GM19099 (cell line): ENCODE data around the gene POTEJ.
"Not testable (repeated sequence)": the region's sequence is repeated elsewhere in the genome, so short reads cannot be mapped to it uniquely, and the experiment has no call there.

Source experiments
- POLR2A ChIP-seq: IDR thresholded peaks from 3 replicates; pipeline ENCODE4 v1.6.1; 2011; ENCODE audit warnings: low read depth; ENCODE audit not compliant: insufficient read length; ENCODE audit errors: extremely low read depth

POTEJ gene

DNA sequence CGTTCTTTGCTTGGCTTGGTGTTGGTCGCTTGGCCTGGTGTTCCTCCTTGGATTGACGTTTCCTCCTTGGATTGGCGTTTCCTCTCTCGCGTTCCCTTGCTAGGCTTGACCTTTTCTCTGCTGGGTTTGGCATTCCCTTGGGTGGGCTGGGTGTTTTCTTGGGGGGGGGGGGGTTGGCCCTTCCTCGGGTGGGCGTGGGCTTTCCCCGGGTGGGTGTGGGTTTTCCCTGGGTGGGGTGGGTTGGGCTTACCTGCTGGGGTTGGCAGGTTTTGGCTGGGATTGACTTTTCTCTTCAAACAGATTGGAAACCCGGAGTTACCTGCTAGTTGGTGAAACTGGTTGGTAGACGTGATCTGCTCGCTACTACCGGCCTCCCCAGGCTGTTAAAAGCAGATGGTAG lies at the start of gene POTEJ:
Gene POTEJ, plus strand, starts transcription at position 301 of the 400 bp plus-strand sequence. Its CDS starts 93 bp downstream, at position 394.
- TF ChIP-seq POLR2A: not testable (repeated sequence)

DNA sequence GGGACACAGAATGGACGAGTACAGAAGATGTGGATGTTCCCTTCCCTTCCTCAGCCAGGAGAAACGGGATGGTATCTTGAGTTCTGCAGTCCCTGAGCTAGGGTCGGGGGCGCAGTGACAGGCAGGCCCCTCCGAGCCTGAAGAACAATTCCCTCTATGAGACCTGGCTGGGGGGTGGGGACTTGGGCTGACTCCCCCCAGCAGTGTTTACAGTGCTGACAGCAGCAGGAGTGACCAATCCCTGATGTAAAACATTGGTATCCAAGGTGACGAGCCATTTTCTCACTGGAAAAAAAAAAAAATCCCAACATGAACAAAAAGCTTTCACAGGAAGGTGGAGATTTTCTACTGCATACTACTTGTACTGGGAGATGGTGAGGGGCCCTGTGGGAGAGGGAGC lies 11.8 kb upstream of the POTEJ start, which contains the start of gene CFC1:
Gene CFC1, minus strand, starts transcription at position 183 of the 400 bp plus-strand sequence. CDS start 288 bp downstream, outside the sequence.
- not testable (repeated sequence) for TF ChIP-seq POLR2A
